Suprapubic skin (tissue), 4 donors: ENCODE data around the gene NOS1AP. TPM values are rescaled to one million over a fixed set of nuclear protein-coding genes. Genes with fewer than 3 reads are reported as not detected.

Source experiments
- DNase-seq, 2 donors: peaks; one replicate each; pipeline ENCODE4 v3.0.0-alpha.2; 2019; ENCODE audit warnings: low spot score in 2 of 2
- H3K27ac ChIP-seq: fragments of 200-600 bp; sonication (generic); one replicate; pipeline ENCODE4 v1.5.1; 2019
- H3K27me3 ChIP-seq: fragments of 200-600 bp; sonication (generic); one replicate; pipeline ENCODE4 v1.5.1; 2019
- H3K36me3 ChIP-seq: fragments of 200-600 bp; sonication (generic); one replicate; pipeline ENCODE4 v1.5.1; 2019
- H3K4me1 ChIP-seq: fragments of 200-600 bp; sonication (generic); one replicate; pipeline ENCODE4 v1.5.1; 2019
- H3K4me3 ChIP-seq: fragments of 200-600 bp; sonication (generic); one replicate; pipeline ENCODE4 v1.5.1; 2019; ENCODE audit warnings: mild to moderate bottlenecking
- H3K9me3 ChIP-seq: fragments of 200-600 bp; sonication (generic); one replicate; pipeline ENCODE4 v1.5.1; 2019
- EP300 ChIP-seq: sonication (generic); formaldehyde crosslinking; IDR thresholded peaks from one replicate; pipeline ENCODE4 v1.6.1; 2017; ENCODE audit warnings: antibody characterized with exemption
- POLR2A ChIP-seq, 2 donors: fragments of 450-650 bp; IDR thresholded peaks; one replicate each; pipeline ENCODE4 v1.6.1; 2017; ENCODE audit warnings: antibody characterized with exemption in 2 of 2, mild to moderate bottlenecking in 2 of 2, moderate library complexity in 2 of 2
- POLR2AphosphoS5 ChIP-seq, 3 donors: sonication (generic); formaldehyde crosslinking; IDR thresholded peaks; one replicate each; pipeline ENCODE4 v1.6.1; 2017; ENCODE audit warnings: antibody characterized with exemption in 3 of 3
- WGBS: methylation state at CpG from one replicate; pipeline ENCODE4 v1.1.5; 2018; 5-methylcytosine and 5-hydroxymethylcytosine counted together
- total RNA-seq, 4 donors: library from RNA; depleted of rRNA; stranded (reverse); fragments of >200 nt; gene quantifications; one replicate each; pipeline ENCODE4 v1.1.0, GENCODE V29; 2016
- TF ChIP-seq, protein P1 (sequence below), 2 donors: fragments of 200-600 bp in 1 of 2; fragments of 450-650 bp in 1 of 2; sonication (generic) in 1 of 2; IDR thresholded peaks; one replicate each; pipeline ENCODE4 v1.5.1; 2016 to 2019; ENCODE audit warnings: antibody characterized with exemption in 2 of 2, mild to moderate bottlenecking in 1 of 2, moderate library complexity in 1 of 2

Gene NOS1AP
- total RNA-seq, 4 donors from 2014 or later = 1.9 to 9.5 (median 3.3) TPM

GRCh38 chr1:162118063-162118462 is 48.6 kb downstream of the NOS1AP start:
- H3K36me3 ChIP-seq = no peaks in the 10 kb centered on the region
- H3K4me1 ChIP-seq = no peaks in the 10 kb centered on the region
- TF ChIP-seq POLR2AphosphoS5 (IDR thresholded peaks at IDR 0.05) = no peak
- TF ChIP-seq, protein P1, sequence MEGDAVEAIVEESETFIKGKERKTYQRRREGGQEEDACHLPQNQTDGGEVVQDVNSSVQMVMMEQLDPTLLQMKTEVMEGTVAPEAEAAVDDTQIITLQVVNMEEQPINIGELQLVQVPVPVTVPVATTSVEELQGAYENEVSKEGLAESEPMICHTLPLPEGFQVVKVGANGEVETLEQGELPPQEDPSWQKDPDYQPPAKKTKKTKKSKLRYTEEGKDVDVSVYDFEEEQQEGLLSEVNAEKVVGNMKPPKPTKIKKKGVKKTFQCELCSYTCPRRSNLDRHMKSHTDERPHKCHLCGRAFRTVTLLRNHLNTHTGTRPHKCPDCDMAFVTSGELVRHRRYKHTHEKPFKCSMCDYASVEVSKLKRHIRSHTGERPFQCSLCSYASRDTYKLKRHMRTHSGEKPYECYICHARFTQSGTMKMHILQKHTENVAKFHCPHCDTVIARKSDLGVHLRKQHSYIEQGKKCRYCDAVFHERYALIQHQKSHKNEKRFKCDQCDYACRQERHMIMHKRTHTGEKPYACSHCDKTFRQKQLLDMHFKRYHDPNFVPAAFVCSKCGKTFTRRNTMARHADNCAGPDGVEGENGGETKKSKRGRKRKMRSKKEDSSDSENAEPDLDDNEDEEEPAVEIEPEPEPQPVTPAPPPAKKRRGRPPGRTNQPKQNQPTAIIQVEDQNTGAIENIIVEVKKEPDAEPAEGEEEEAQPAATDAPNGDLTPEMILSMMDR (IDR thresholded peaks at IDR 0.05) = no peak
- no peak for TF ChIP-seq EP300
- no peak overlapping the region for H3K27ac ChIP-seq
- WGBS = 89% methylated on average over 9 of the region's 9 CpGs
- no peak for DNase-seq
- no peak overlapping the region for H3K4me3 ChIP-seq
- no peaks in the 10 kb centered on the region for H3K9me3 ChIP-seq
- no peaks in the 10 kb centered on the region for H3K27me3 ChIP-seq

GRCh38 chr1:162128693-162129356 is 59.3 kb downstream of the NOS1AP start:
- WGBS = 76% methylated on average over 6 of the region's 6 CpGs
- Histone ChIP-seq H3K4me1 (no peaks in the 10 kb centered on the region), H3K9me3 (no peaks in the 10 kb centered on the region), H3K27ac (no peak overlapping the region), H3K36me3 (no peaks in the 10 kb centered on the region), H3K4me3 (no peak overlapping the region), H3K27me3 (no peaks in the 10 kb centered on the region)
- TF ChIP-seq EP300 (no peak), POLR2A (IDR thresholded peaks at IDR 0.05) (no peak), POLR2AphosphoS5 (IDR thresholded peaks at IDR 0.05) (no peak)
- TF ChIP-seq, protein P1 (IDR thresholded peaks at IDR 0.05) = no peak
- DNase-seq = no peak

GRCh38 chr1:162130308-162130707 is 60.8 kb downstream of the NOS1AP start:
- no peaks in the 10 kb centered on the region for H3K36me3 ChIP-seq
- no peak for TF ChIP-seq EP300
- TF ChIP-seq POLR2A (IDR thresholded peaks at IDR 0.05) = no peak
- TF ChIP-seq POLR2AphosphoS5 (IDR thresholded peaks at IDR 0.05) = no peak
- TF ChIP-seq, protein P1 (IDR thresholded peaks at IDR 0.05) = no peak
- DNase-seq = no peak
- no peaks in the 10 kb centered on the region for H3K9me3 ChIP-seq
- WGBS = 72% methylated on average over 2 of the region's 2 CpGs
- no peak overlapping the region for H3K27ac ChIP-seq
- no peaks in the 10 kb centered on the region for H3K4me1 ChIP-seq
- H3K4me3 ChIP-seq = no peak overlapping the region
- no peaks in the 10 kb centered on the region for H3K27me3 ChIP-seq

DNA sequence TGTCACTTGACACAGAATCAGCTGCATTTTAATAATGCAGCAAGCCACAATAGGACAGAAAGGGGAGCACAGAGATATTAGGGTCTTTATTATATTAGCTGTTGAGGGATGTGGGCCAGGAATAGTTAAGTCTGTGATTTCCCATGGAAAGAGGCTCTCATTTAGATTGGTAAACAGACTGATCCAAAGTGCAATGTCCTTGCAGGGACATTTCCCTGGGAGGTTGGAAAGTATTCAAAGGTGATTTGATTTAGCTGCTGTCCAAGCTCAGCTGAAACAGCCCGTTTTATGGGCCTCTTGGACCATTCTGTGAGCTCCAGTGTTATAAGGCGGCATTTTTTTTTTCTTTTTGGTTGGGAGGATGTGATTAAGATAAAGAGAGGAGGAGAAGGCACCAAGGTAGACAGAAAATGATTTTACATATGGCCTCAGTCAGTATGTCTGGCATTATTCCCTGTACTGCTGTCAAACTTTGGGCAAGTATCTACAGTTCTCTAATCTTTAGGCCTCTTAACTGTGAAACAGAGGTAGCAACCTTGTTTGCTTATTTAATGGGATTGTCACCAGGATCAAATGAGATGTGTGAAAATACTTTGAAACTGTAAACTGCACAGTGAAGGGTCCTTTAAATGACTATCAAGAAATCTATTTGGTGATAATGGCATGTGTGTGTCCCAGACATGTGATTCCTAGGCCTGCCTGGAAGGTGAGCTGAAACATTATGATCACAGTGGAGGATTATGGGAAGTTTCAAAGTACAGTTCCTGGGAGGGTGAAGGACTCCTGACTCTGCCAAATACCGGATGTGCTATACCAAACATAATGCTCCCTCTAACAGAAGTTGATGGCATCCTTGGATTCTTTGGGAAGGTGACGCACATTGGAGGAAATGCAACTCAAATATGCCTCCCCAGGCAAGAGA is 62.2 kb downstream of the NOS1AP start:
- H3K9me3 ChIP-seq = no peaks in the 10 kb centered on the region
- 90% methylated on average over 4 of the region's 4 CpGs for WGBS
- no peaks in the 10 kb centered on the region for H3K4me1 ChIP-seq
- H3K27ac ChIP-seq = no peak overlapping the region
- H3K4me3 ChIP-seq = no peak overlapping the region
- TF ChIP-seq POLR2A (IDR thresholded peaks at IDR 0.05) = no peak
- TF ChIP-seq, protein P1 (IDR thresholded peaks at IDR 0.05) = no peak
- TF ChIP-seq POLR2AphosphoS5 (IDR thresholded peaks at IDR 0.05) = no peak
- TF ChIP-seq EP300 = no peak
- no peaks in the 10 kb centered on the region for H3K36me3 ChIP-seq
- DNase-seq = no peak
- H3K27me3 ChIP-seq = no peaks in the 10 kb centered on the region

DNA sequence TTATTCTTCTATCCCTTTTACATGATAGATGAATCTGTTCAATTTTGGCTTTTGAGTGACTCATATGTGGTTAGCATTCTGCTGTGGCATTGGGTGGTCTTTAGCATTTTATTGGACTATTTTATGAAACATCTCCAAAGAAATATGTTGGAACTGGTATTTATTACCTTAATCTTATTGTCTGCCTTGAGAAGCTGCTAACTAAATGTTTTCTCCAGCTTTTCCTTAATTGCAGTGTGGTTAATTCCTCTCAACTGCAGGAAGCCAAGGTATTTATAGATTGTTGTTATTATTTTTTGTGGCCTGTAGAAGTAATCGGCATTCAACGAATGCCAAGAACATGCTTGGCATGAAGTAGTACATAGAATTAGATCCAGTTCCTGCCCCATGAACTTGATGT is 64.1 kb downstream of the NOS1AP start:
- 17% methylated on average over 2 of the region's 2 CpGs for WGBS
- no peak overlapping the region for H3K4me3 ChIP-seq
- no peak for DNase-seq
- H3K9me3 ChIP-seq = no peaks in the 10 kb centered on the region
- no peaks in the 10 kb centered on the region for H3K27me3 ChIP-seq
- H3K4me1 ChIP-seq = no peaks in the 10 kb centered on the region
- TF ChIP-seq POLR2AphosphoS5 (IDR thresholded peaks at IDR 0.05) = no peak
- TF ChIP-seq, protein P1 (IDR thresholded peaks at IDR 0.05) = no peak
- H3K27ac ChIP-seq = no peak overlapping the region
- no peaks in the 10 kb centered on the region for H3K36me3 ChIP-seq
